HepG2 (cell line): ENCODE data around the gene LSMEM2. TPM values are rescaled to one million over a fixed set of nuclear protein-coding genes. Genes with fewer than 3 reads are reported as not detected.
A peak's percentile ranks its signal among the peaks of the same experiment; 100 is the strongest.

Experiments used
- GLMP ChIP-seq: sonication (generic); formaldehyde crosslinking; IDR thresholded peaks from 2 replicates; pipeline ENCODE4 v1.9.0; 2021; ENCODE audit warnings: missing genetic modification reagents, mild to moderate bottlenecking, borderline replicate concordance
- HIVEP1 ChIP-seq: sonication (generic); formaldehyde crosslinking; IDR thresholded peaks from 2 replicates; pipeline ENCODE4 v1.4.0; 2020; ENCODE audit warnings: mild to moderate bottlenecking, missing genetic modification reagents
- MED13 ChIP-seq: sonication (generic); formaldehyde crosslinking; IDR thresholded peaks from 2 replicates; pipeline ENCODE4 v1.5.0; 2020; ENCODE audit warnings: missing genetic modification reagents
- MYC ChIP-seq: sonication (generic); formaldehyde crosslinking; IDR thresholded peaks from 2 replicates; pipeline ENCODE4 v1.9.0; 2021; ENCODE audit warnings: missing genetic modification reagents, borderline replicate concordance
- SUZ12 ChIP-seq: fragments of 150-350 bp; IDR thresholded peaks from 2 replicates; pipeline ENCODE4 v1.6.1; 2014; ENCODE audit warnings: low read depth, low read length
- ZFP41 ChIP-seq: sonication (generic); formaldehyde crosslinking; IDR thresholded peaks from 2 replicates; pipeline ENCODE4 v1.4.0; 2020; ENCODE audit warnings: mild to moderate bottlenecking, missing genetic modification reagents, borderline replicate concordance
- ZFX ChIP-seq: sonication (generic); formaldehyde crosslinking; IDR thresholded peaks from 2 replicates; pipeline ENCODE4 v1.4.0; 2020; ENCODE audit warnings: mild to moderate bottlenecking, low read depth, missing genetic modification reagents, moderate library complexity
- ZNF121 ChIP-seq: sonication (generic); formaldehyde crosslinking; IDR thresholded peaks from 2 replicates; pipeline ENCODE4 v1.5.0; 2020; ENCODE audit warnings: mild to moderate bottlenecking, missing genetic modification reagents
- ZNF24 ChIP-seq: fragments of 450-650 bp; IDR thresholded peaks from 2 replicates; pipeline ENCODE4 v1.6.1; 2017; ENCODE audit warnings: antibody characterized with exemption, mild to moderate bottlenecking
- ZNF251 ChIP-seq: sonication (generic); formaldehyde crosslinking; IDR thresholded peaks from 2 replicates; pipeline ENCODE4 v1.9.0; 2021; ENCODE audit warnings: mild to moderate bottlenecking, missing genetic modification reagents
- ZNF317 ChIP-seq: sonication (generic); formaldehyde crosslinking; IDR thresholded peaks from 2 replicates; pipeline ENCODE4 v1.5.0; 2020; ENCODE audit warnings: mild to moderate bottlenecking, missing genetic modification reagents
- ZNF496 ChIP-seq: sonication (generic); formaldehyde crosslinking; IDR thresholded peaks from 2 replicates; pipeline ENCODE4 v1.8.1; 2023; ENCODE audit warnings: mild to moderate bottlenecking, moderate library complexity, missing genetic modification reagents; ENCODE audit not compliant: insufficient replicate concordance
- ZNF619 ChIP-seq: sonication (generic); formaldehyde crosslinking; IDR thresholded peaks from 2 replicates; pipeline ENCODE4 v1.4.0; 2020; ENCODE audit warnings: mild to moderate bottlenecking, missing genetic modification reagents
- ZNF660 ChIP-seq: sonication (generic); formaldehyde crosslinking; IDR thresholded peaks from 2 replicates; pipeline ENCODE4 v1.5.1; 2020; ENCODE audit warnings: mild to moderate bottlenecking, low read depth, missing genetic modification reagents, borderline replicate concordance
- ZNF746 ChIP-seq: sonication (generic); formaldehyde crosslinking; IDR thresholded peaks from 2 replicates; pipeline ENCODE4 v1.8.0; 2022; ENCODE audit warnings: mild to moderate bottlenecking, missing genetic modification reagents
- ZNF850 ChIP-seq: sonication (generic); formaldehyde crosslinking; conservative IDR thresholded peaks from 2 replicates; pipeline ENCODE4 v1.9.0; 2021; ENCODE audit warnings: mild to moderate bottlenecking, missing genetic modification reagents
- polyA plus RNA-seq, 8 experiments: library from polyadenylated mRNA; depleted of rRNA in 3 of 8; stranded (reverse) in 7 of 8; unstranded in 1 of 8; fragments of >200 nt; fragmentation: Illumina TruSeq in 4 of 8; extraction: Trizol in 4 of 8; gene quantifications; 2 replicates each; pipeline versions ENCODE4 v1.2.1 to v1.2.3, GENCODE V29; 2011 to 2016; ENCODE audit warnings: low read depth in 4 of 8, missing spikeins in 1 of 8, mixed read lengths in 1 of 8; ENCODE audit not compliant: insufficient read depth in 1 of 8
- total RNA-seq, 5 experiments: library from RNA; depleted of rRNA; stranded (reverse); fragments of >200 nt; fragmentation: Illumina TruSeq; extraction: Trizol; gene quantifications; 2 replicates each; pipeline ENCODE4 v1.2.3, GENCODE V29; 2016; ENCODE audit warnings: low read depth in 1 of 5
- TF ChIP-seq, protein P1 (sequence below), 2 experiments: fragments of 450-650 bp in 1 of 2; sonication (generic) in 1 of 2; formaldehyde crosslinking in 1 of 2; IDR thresholded peaks; 2 replicates each; pipeline versions ENCODE4 v1.6.1 to v1.8.0; 2016 to 2022; ENCODE audit warnings: antibody characterized with exemption in 1 of 2, mild to moderate bottlenecking in 1 of 2, missing genetic modification reagents in 1 of 2

Gene LSMEM2
- total and polyA plus RNA-seq, 2 of the 13 experiments (the other 11 are each of a cell fraction or from before 2014, with no cell fraction given) = 0.07 to 0.41 TPM

DNA sequence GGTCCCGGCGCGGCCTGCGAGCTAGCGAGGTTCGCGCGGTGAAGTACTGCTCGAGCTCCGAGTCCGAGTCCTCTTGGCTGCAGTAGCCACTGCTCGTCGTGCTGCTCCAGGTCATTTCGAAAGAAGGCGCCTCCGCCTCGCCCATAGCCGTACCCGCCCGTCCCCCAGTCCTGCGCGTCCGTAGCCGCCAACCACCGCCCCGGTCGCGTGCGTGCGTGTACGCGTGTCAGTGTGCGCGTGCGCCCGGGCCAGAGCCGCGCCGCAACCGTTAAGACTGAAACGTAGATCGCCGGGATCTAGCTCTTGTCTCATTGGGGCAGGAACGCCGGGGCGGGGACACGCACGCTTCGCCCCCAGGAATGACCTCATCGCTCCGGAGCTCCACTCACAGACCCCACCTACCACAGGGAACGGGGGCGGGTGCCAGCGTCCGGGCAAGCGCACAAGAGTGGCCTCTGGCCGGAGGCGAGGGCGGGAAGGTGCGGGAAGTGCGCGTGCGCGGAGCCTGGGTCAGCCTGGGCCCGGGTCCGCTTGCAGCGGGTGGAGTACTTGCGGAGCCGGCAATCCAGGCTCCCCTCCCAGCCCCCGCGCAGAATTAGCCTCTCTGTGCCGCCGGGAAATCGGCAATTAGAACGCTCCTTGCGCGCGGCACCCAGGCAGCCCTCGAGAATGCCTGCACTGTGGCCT, 58.4 kb downstream of the LSMEM2 start (continued):
- TF ChIP-seq, protein P1, sequence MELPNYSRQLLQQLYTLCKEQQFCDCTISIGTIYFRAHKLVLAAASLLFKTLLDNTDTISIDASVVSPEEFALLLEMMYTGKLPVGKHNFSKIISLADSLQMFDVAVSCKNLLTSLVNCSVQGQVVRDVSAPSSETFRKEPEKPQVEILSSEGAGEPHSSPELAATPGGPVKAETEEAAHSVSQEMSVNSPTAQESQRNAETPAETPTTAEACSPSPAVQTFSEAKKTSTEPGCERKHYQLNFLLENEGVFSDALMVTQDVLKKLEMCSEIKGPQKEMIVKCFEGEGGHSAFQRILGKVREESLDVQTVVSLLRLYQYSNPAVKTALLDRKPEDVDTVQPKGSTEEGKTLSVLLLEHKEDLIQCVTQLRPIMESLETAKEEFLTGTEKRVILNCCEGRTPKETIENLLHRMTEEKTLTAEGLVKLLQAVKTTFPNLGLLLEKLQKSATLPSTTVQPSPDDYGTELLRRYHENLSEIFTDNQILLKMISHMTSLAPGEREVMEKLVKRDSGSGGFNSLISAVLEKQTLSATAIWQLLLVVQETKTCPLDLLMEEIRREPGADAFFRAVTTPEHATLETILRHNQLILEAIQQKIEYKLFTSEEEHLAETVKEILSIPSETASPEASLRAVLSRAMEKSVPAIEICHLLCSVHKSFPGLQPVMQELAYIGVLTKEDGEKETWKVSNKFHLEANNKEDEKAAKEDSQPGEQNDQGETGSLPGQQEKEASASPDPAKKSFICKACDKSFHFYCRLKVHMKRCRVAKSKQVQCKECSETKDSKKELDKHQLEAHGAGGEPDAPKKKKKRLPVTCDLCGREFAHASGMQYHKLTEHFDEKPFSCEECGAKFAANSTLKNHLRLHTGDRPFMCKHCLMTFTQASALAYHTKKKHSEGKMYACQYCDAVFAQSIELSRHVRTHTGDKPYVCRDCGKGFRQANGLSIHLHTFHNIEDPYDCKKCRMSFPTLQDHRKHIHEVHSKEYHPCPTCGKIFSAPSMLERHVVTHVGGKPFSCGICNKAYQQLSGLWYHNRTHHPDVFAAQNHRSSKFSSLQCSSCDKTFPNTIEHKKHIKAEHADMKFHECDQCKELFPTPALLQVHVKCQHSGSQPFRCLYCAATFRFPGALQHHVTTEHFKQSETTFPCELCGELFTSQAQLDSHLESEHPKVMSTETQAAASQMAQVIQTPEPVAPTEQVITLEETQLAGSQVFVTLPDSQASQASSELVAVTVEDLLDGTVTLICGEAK (IDR thresholded peaks at IDR 0.05) = no peak
- TF ChIP-seq, protein P1 (CRISPR knock-in tag; IDR thresholded peaks at IDR 0.05) = no peak
- no peak for TF ChIP-seq ZNF496 (CRISPR knock-in tag)
- TF ChIP-seq MYC (CRISPR knock-in tag) = peak; percentile 97
- no peak for TF ChIP-seq SUZ12
- TF ChIP-seq ZNF619 (CRISPR knock-in tag) = no peak
- no peak for TF ChIP-seq GLMP (CRISPR knock-in tag)
- TF ChIP-seq ZNF660 = no peak
- TF ChIP-seq ZFX (CRISPR knock-in tag) = peak; percentile 94
- TF ChIP-seq MED13 (CRISPR knock-in tag) = no peak; the same call in 1 of the 2 replicates
- TF ChIP-seq ZNF850 (CRISPR knock-in tag) = no peak
- TF ChIP-seq HIVEP1 = no peak; the same call in 1 of the 2 replicates
- TF ChIP-seq ZNF251 (CRISPR knock-in tag) = no peak
- 0 out of 2 replicates have a peak, but pooled peaks have one; percentile 33 for TF ChIP-seq ZFP41 (CRISPR knock-in tag)
- peak; percentile 85 for TF ChIP-seq ZNF317
- TF ChIP-seq ZNF746 (CRISPR knock-in tag) = peak; percentile 40; the same call in 1 of the 2 replicates
- no peak for TF ChIP-seq ZNF24
- no peak for TF ChIP-seq ZNF121
